Jurkat, Clone E6-1 (cell line): ENCODE data around the gene DNER.
"Not testable (repeated sequence)": the region's sequence is repeated elsewhere in the genome, so short reads cannot be mapped to it uniquely, and the experiment has no call there.

Source experiments
- DNase-seq: peaks from one replicate; pipeline ENCODE4 v3.0.0-alpha.2; 2011; ENCODE audit warnings: low read depth, low spot score
- H3K4me3 ChIP-seq: 2 replicates; pipeline ENCODE4 v1.5.1; 2011; ENCODE audit warnings: mild to moderate bottlenecking, low read length, control low read depth, moderate library complexity

The DNER gene

DNA sequence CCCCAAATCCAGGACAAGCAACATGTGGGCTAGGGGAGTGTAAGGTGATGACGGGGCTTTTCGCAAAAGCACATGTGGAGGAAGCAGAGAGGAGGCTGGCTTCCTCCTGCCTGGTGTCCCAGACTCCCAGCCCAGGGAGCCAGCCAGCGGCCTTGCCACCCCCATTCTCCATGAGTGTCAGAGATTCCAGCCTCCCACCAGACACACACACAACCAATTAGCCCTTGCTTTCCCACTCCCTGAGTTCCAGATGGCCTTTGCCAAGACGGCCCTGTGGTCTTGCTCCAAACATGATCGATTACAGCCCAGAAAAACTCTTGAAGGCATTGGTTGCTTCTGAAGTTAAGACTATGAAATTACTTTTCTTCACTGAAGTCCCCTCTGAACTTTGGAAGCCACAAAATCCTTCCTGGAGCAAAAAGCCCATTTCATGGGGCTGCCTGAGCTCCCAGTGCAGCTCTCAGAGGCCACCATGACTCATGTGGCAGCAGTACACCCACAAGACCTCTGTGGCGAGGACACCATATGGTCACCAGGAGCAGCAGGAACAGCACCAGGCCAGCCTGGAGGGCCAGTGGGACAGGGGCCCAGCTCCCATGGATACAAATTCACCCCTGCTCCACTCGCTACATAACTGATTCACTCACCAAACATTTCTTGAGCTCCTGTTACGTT lies 374.1 kb downstream of the DNER start:
- no peak overlapping the region for H3K4me3 ChIP-seq
- no peak for DNase-seq

DNA sequence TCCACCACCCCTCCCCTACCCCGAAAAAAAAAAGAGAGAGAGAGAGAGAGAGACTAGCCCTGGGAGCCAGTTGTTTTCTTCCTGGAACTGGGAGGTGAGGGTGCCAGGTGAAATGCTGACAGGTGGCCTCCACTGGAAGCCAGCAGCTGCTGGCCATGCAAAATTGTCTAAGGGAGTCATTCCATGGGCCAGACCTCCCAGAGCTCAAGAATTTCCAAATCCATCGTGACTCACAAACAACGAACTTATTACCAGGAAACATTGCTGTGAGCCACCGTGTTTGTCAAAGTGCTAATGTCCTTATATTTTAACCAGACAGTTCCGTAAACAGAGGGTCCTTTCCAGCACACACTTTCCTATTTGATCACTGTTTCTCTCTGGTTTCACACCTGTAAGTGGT lies 374.7 kb downstream of the DNER start:
- no peak for DNase-seq
- no peak overlapping the region for H3K4me3 ChIP-seq

DNA sequence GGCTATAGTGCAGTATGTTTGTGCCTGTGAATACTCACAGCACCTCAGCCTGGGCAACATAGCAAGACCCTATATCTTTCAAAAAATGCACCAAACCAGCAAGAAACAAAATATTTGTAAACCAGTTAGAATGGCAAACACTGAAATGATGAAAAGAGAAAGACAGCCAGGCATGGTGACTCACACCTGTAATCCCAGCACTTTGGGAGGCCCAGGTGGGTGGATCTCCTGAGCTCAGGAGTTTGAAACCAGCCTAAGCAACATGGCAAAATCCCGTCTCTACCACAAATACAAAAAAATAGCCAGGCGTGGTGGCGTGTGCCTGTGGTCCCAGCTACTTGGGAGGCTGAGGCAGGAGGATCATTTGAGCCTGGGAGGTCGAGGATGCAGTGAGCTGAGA lies 375.2 kb downstream of the DNER start:
- H3K4me3 ChIP-seq, DNase-seq: not testable (repeated sequence)

DNA sequence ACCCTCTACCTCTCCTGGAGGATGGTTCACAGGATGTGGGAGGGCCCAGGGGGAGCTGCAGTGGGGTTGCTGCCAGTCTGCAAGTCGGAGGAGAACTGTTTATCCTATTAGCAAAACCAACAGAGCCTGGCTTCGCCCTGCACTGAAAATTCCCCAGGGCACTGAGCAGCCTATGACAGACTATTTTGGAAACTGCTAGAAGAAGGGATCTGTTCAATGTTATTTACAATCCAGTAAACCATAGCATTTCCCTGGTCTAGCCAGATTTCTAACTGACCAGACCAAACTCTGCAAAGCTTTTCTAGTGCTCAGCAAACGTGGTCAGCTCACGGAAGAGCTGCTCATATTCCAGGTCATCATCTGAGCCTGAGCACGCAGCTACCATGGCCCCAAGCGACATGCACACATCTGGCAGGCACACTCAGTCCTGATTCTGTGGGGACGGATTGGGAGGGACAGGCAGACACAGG lies 378.4 kb downstream of the DNER start:
- no peak overlapping the region for H3K4me3 ChIP-seq
- DNase-seq = no peak

DNA sequence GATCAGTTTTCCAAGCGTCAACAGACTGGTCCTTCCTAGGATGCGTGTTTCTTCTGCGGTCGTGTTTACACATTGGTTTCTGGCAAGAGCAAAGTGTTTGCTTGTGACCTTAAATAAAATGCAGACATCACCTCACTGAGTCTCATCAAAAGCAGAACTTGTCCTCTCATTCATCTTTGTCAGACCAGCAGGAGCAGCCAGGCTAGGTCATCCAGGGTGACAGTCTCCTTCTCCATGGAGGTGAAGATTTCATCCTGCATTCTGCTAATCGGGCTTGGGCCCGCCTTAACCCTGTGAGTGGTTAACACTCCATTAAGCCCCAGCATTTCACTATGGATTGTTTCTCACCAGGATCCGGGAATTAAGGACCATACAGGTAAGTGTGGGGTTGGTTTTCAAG lies 379.0 kb downstream of the DNER start:
- H3K4me3 ChIP-seq = no peak overlapping the region
- no peak for DNase-seq

DNA sequence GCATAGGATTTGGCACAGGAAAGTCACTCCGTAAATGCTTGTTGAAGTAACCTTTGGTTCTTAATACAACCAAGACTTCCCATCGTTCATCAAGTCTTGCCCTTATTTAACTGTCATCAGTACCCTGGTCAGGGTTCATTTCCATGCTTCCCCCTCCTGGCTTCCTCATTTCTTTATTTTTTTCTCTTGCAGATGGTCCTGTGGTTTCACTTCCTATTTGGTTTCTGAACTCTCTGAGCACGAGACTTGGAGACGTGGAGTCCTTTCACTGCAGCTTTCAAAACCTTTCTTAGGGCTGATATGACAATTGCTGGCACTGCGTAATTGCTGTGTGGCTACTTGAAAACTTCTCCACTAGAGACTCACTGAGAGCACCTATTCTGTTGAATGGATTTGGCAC lies 383.4 kb downstream of the DNER start:
- H3K4me3 ChIP-seq = no peak overlapping the region
- no peak for DNase-seq

DNA sequence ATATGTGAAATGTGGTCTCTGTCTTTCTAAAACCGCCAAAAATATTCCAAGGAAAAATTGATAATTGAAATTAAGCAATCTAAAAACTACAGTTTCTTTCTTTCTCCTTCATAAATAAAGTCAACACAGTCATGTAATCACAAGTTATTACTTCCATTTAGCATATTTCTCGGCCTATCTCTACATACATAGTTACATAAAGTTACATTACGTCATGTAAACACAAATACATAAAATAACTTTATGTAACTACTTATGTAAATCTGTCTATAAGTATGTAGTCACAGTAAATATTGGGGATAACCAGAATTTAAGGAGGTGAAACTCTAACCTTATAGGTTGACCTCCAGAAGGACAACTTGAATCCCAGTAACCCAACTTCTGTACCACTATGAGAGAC lies 394.8 kb downstream of the DNER start:
- H3K4me3 ChIP-seq = no peak overlapping the region
- DNase-seq = no peak

DNA sequence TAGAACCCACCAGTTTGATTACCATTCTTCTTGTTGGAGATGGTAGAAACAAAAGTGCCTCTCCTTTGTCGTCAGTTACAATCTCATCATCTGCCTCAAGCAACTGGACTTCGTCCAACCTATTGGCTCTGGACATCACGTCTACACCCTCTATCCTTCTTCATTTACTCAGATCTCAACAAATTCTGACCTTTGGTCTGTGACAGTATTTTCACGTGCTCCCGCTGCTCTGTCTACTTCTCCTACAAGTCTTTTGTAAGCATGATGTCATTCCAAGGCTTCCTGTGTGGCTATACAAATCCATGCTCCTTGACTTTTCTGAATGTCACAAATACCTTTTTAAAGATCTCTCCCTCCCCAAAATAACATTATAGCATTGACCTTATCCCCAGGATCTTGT lies 400.2 kb downstream of the DNER start:
- no peak overlapping the region for H3K4me3 ChIP-seq
- no peak for DNase-seq

DNA sequence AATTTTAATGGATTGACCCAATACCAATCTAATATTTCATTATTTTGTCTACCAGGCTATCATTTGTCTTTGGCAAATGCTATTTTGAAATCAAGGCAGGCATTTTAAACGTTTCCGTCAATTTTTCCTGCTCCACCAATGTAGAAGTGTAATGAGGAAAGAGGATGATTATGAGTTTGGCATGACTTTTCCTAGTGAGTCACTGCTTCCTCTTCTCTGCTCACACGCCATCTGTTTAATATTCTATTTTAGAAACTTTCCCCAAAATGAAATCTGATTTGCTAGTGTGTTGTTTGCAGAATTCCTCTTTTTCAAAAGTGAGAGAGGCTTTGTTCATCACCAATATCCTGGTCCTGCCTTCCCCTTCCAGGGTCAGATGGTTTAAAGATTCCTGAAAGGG lies 400.8 kb downstream of the DNER start:
- no peak for DNase-seq
- H3K4me3 ChIP-seq = no peak overlapping the region
